MCF 10A (cell line): Measurements from ENCODE around the gene CDHR2. TPM values are rescaled to one million over a fixed set of nuclear protein-coding genes. Genes with fewer than 3 reads are reported as not detected.

Experiments used
- BruUV-seq: library from RNA; stranded (reverse); fragments of 400-500 nt; replicated peaks from 2 replicates; lab custom pipeline; 2021; lab: Mats Ljungman, UMichigan
- CTCF ChIA-PET: fragments of 300-600 bp; sonication (Branson Sonifier 250); formaldehyde crosslinking; extraction: SDS; loops from one replicate; lab custom pipeline; 2021; ENCODE audit warnings: antibody characterized with exemption, inconsistent platforms; lab: Yijun Ruan, JAX
- POLR2A ChIA-PET: fragments of 300-600, 350-650 bp; sonication (Branson Sonifier 250); formaldehyde crosslinking; extraction: SDS; loops from one replicate; lab custom pipeline; 2020; ENCODE audit warnings: antibody characterized with exemption, inconsistent platforms; lab: Yijun Ruan, JAX
- DNase-seq: peaks from one replicate; pipeline ENCODE4 v3.0.0-alpha.2; 2018; ENCODE audit not compliant: unreplicated experiment
- H3K27ac Mint-ChIP-seq: one replicate; pipeline ENCODE4 v1.8.0; 2022; ENCODE audit warnings: mild to moderate bottlenecking, low read depth, mixed read lengths; ENCODE audit not compliant: unreplicated experiment
- H3K27me3 Mint-ChIP-seq: one replicate; pipeline ENCODE4 v1.8.0; 2022; ENCODE audit warnings: mixed read lengths; ENCODE audit not compliant: insufficient read depth, unreplicated experiment
- H3K36me3 Mint-ChIP-seq: one replicate; pipeline ENCODE4 v1.8.0; 2022; ENCODE audit warnings: mild to moderate bottlenecking, moderate library complexity, mixed read lengths; ENCODE audit not compliant: insufficient read depth, unreplicated experiment
- H3K4me1 Mint-ChIP-seq: one replicate; pipeline ENCODE4 v1.8.0; 2022; ENCODE audit warnings: mixed read lengths; ENCODE audit not compliant: insufficient read depth, unreplicated experiment
- H3K4me3 Mint-ChIP-seq: one replicate; pipeline ENCODE4 v1.8.0; 2022; ENCODE audit warnings: mild to moderate bottlenecking, moderate library complexity, mixed read lengths; ENCODE audit not compliant: unreplicated experiment
- H3K9me3 Mint-ChIP-seq: one replicate; pipeline ENCODE4 v1.8.0; 2022; ENCODE audit warnings: mixed read lengths; ENCODE audit not compliant: unreplicated experiment
- intact Hi-C: fragments of 100-400 bp; cut with micrococcal nuclease; formaldehyde crosslinking; loops from 2 replicates; pipeline ENCODE4 v1.14.1; 2022
- total RNA-seq: library from RNA; stranded (reverse); gene quantifications from 2 replicates; pipeline ENCODE4 v1.2.3, GENCODE V29; 2022
- TF ChIP-seq, protein P1 (sequence below): fragments of 200-600 bp; IDR thresholded peaks from one replicate; pipeline ENCODE4 v1.8.0; 2022; ENCODE audit warnings: antibody characterized with exemption, mild to moderate bottlenecking; ENCODE audit not compliant: unreplicated experiment

The CDHR2 gene
- total RNA-seq, 1 experiment from 2014 or later, result 0.09 TPM

DNA sequence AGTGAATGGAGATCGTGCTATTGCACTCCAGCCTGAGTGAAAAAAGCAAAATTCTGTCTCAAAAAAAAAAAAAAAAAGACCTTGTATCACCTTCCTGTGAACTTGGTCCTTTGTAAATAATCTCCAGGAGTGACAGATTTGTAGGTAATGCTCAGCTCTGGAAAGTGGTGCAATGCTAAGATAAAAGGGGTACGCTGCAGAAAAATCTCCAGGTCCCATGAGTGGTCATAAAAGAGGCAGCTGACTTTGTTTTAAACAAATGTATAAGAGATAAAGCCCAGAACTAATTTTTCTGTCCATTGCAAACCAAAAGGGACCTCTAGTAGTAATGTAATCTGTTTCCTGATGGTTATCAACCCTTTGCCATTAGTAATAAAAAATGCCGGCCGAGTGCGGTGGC lies 45.6 kb upstream of the CDHR2 start:
- Mint-ChIP-seq H3K27me3 (no peaks in the 10 kb centered on the region), H3K4me3 (no peak overlapping the region), H3K9me3 (no peaks in the 10 kb centered on the region), H3K36me3 (peaks cover 97% of the 10 kb centered on the region), H3K4me1 (no peaks in the 10 kb centered on the region), H3K27ac (no peak overlapping the region)
- intact Hi-C loops, result no loop called here
- DNase-seq, result no peak
- BruUV-seq, result no TSS peak
- CTCF ChIA-PET, result interaction anchor here (0.6 kb wide), 2 partner anchors 67 to 87 kb away, joined by 3 to 5 read pairs; no protein-coding TSS in a partner anchor
- POLR2A ChIA-PET, result no interaction called here
- TF ChIP-seq, protein P1, sequence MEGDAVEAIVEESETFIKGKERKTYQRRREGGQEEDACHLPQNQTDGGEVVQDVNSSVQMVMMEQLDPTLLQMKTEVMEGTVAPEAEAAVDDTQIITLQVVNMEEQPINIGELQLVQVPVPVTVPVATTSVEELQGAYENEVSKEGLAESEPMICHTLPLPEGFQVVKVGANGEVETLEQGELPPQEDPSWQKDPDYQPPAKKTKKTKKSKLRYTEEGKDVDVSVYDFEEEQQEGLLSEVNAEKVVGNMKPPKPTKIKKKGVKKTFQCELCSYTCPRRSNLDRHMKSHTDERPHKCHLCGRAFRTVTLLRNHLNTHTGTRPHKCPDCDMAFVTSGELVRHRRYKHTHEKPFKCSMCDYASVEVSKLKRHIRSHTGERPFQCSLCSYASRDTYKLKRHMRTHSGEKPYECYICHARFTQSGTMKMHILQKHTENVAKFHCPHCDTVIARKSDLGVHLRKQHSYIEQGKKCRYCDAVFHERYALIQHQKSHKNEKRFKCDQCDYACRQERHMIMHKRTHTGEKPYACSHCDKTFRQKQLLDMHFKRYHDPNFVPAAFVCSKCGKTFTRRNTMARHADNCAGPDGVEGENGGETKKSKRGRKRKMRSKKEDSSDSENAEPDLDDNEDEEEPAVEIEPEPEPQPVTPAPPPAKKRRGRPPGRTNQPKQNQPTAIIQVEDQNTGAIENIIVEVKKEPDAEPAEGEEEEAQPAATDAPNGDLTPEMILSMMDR, result no peak

DNA sequence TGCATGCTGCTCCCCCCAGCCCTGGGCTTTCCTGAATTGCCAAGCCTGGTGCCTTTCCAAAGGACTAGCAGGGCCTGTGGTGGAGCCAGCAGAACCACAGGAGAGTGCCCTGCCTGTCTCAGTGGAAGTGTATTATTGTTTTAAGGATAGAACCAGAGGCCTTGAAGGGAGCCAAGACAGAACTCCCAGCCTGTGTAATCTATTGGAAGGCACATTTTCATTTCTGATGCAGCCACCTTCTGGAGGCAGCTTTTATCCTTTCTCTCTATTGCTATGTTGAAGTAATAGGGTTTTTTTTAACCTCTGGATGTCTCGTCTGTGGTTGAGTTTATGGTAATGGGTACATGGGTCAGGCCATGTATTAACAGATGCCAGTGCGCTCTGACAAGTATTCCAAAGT lies 41.2 kb upstream of the CDHR2 start:
- Mint-ChIP-seq H3K4me3 (no peak overlapping the region), H3K27me3 (no peaks in the 10 kb centered on the region), H3K36me3 (peaks cover 79% of the 10 kb centered on the region), H3K4me1 (no peaks in the 10 kb centered on the region), H3K27ac (no peak overlapping the region), H3K9me3 (no peaks in the 10 kb centered on the region)
- TF ChIP-seq, protein P1, result no peak
- ChIA-PET CTCF (no interaction called here), POLR2A (no interaction called here)
- intact Hi-C loops, result no loop called here
- BruUV-seq, result no TSS peak
- no peak for DNase-seq

DNA sequence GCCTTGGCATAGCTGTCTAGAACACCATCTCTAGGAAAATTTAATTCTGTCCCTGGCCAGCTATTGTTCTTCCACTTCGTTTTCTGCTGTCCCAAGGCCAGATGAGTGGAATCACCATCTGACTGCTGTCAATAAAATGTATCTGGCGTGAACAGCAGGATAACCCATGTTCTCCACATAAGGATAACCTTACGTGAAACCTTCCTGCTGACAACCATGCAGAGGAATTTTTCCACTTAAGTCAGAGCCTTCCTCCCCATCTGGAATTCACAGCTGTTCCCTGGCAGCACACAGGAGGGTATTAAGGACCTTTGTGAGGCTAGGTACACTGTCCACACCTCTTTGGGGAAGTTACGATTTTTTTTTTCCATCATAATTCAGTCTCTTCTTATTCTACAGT lies 40.5 kb upstream of the CDHR2 start:
- BruUV-seq, result no TSS peak
- Mint-ChIP-seq H3K4me1 (no peaks in the 10 kb centered on the region), H3K27me3 (no peaks in the 10 kb centered on the region), H3K4me3 (no peak overlapping the region), H3K36me3 (peaks cover 72% of the 10 kb centered on the region), H3K27ac (no peak overlapping the region), H3K9me3 (no peaks in the 10 kb centered on the region)
- intact Hi-C loops, result no loop called here
- TF ChIP-seq, protein P1, result no peak
- CTCF ChIA-PET, result interaction anchor here (0.6 kb wide), 1 partner anchor 18 kb away, joined by 5 read pairs; no protein-coding TSS in a partner anchor
- POLR2A ChIA-PET, result no interaction called here
- DNase-seq, result no peak

DNA sequence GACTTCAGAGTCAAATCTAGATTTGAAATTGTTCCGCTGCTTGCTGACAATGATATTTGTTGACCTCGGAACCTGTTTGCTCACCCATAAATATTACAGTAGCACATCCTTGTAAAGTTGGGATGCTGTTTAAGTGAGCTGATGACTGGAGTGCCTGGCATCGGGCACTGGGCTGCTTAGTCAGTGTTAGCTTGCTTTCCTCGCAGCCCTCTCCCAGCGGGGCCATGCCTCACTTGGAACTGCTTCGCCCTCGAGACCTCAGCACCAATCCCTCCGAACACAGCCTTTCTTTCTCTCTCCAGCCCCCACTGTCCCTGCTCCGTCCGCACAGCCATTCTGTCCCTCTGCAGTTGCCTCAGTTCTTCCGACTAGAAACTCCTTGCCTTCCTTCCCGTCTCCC lies 35.4 kb upstream of the CDHR2 start:
- no peaks in the 10 kb centered on the region for H3K4me1 Mint-ChIP-seq
- POLR2A ChIA-PET, result no interaction called here
- CTCF ChIA-PET, result interaction anchor here (0.8 to 1.7 kb wide), 3 partner anchors 20 to 144 kb away, joined by 3 to 7 read pairs (median 4); partner anchors contain the start of gene FAF2
- peaks cover 23% of the 10 kb centered on the region for H3K36me3 Mint-ChIP-seq
- H3K27ac Mint-ChIP-seq, result no peak overlapping the region
- no TSS peak for BruUV-seq
- intact Hi-C loops, result no loop called here
- no peak overlapping the region for H3K4me3 Mint-ChIP-seq
- no peaks in the 10 kb centered on the region for H3K27me3 Mint-ChIP-seq
- no peaks in the 10 kb centered on the region for H3K9me3 Mint-ChIP-seq
- no peak for DNase-seq
- TF ChIP-seq, protein P1, result no peak
